Panc1 (cell line): ENCODE results near the gene ASH1L. TPM values are rescaled to one million over a fixed set of nuclear protein-coding genes. Genes with fewer than 3 reads are reported as not detected.

Source experiments
- ATAC-seq: fragments of 200-7000 bp; cut with Tn5 transposase; 2 replicates; pipeline ENCODE4 v1.9.1; 2020; ENCODE audit warnings: mild to moderate bottlenecking, moderate library complexity
- BruUV-seq: library from RNA; stranded (reverse); fragments of 400-500 nt; replicated peaks from 2 replicates; lab custom pipeline; 2021; lab: Mats Ljungman, UMichigan
- CTCF ChIA-PET: fragments of 300-600 bp; sonication (Branson Sonifier 250); formaldehyde crosslinking; loops from one replicate; lab custom pipeline; 2022; ENCODE audit warnings: antibody characterized with exemption; lab: Charles Lee
- POLR2A ChIA-PET: fragments of 300-600 bp; sonication (Branson Sonifier 250); formaldehyde crosslinking; loops from one replicate; lab custom pipeline; 2022; ENCODE audit warnings: antibody characterized with exemption; lab: Charles Lee
- DNase-seq: peaks from one replicate; pipeline ENCODE4 v3.0.0-alpha.2; 2010; ENCODE audit warnings: low read depth, low spot score
- H3K27ac ChIP-seq: 2 replicates; pipeline ENCODE4 v1.5.1; 2011; ENCODE audit warnings: mild to moderate bottlenecking, low read length, inconsistent platforms
- H3K27me3 ChIP-seq: fragments of 200-500 bp; sonication (Bioruptor generic); 2 replicates; pipeline ENCODE4 v1.6.0; 2014; ENCODE audit warnings: low read length, inconsistent platforms; ENCODE audit not compliant: control insufficient read depth, insufficient read depth
- H3K36me3 ChIP-seq: fragments of 200-500 bp; sonication (Bioruptor generic); 2 replicates; pipeline ENCODE4 v1.5.1; 2014; ENCODE audit warnings: inconsistent platforms, mild to moderate bottlenecking, low read length, moderate library complexity; ENCODE audit not compliant: control insufficient read depth, insufficient read depth
- H3K4me1 ChIP-seq: 2 replicates; pipeline ENCODE4 v1.5.1; 2011; ENCODE audit warnings: inconsistent platforms, mild to moderate bottlenecking, low read length, moderate library complexity; ENCODE audit not compliant: control insufficient read depth, insufficient read depth
- H3K4me3 ChIP-seq, 2 experiments: 2 replicates each; pipeline ENCODE4 v1.5.1; 2011 to 2012; ENCODE audit warnings: low read depth in 2 of 2, low read length in 2 of 2, mild to moderate bottlenecking in 2 of 2, inconsistent platforms in 1 of 2, moderate library complexity in 1 of 2
- H3K9me3 ChIP-seq: fragments of 200-500 bp; sonication (Bioruptor generic); 2 replicates; pipeline ENCODE4 v1.5.1; 2014; ENCODE audit warnings: low read depth, mild to moderate bottlenecking, inconsistent platforms, low read length, moderate library complexity; ENCODE audit not compliant: control insufficient read depth, insufficient read depth
- CTCF ChIP-seq: fragments of 450-650 bp; IDR thresholded peaks from 2 replicates; pipeline ENCODE4 v1.5.1; 2017; ENCODE audit warnings: mild to moderate bottlenecking
- POLR2AphosphoS5 ChIP-seq: IDR thresholded peaks from 2 replicates; pipeline ENCODE4 v1.6.1; 2012; ENCODE audit warnings: mild to moderate bottlenecking, low read depth, low read length, moderate library complexity
- REST ChIP-seq, 2 experiments: IDR thresholded peaks; 2 replicates each; pipeline ENCODE4 v1.6.1; 2011 to 2012; ENCODE audit warnings: low read depth in 2 of 2, control low read depth in 1 of 2, low read length in 1 of 2, mild to moderate bottlenecking in 1 of 2, moderate library complexity in 1 of 2; ENCODE audit not compliant: insufficient read depth in 1 of 2
- SIN3A ChIP-seq: IDR thresholded peaks from 2 replicates; pipeline ENCODE4 v1.6.1; 2012; ENCODE audit warnings: low read depth, mild to moderate bottlenecking, low read length, moderate library complexity, borderline replicate concordance; ENCODE audit not compliant: insufficient read depth
- TCF7L2 ChIP-seq: IDR thresholded peaks from 2 replicates; pipeline ENCODE4 v1.6.1; 2011; ENCODE audit warnings: mild to moderate bottlenecking, low read depth, low read length, inconsistent platforms
- in situ Hi-C: cut with HindIII; loops from 2 replicates; pipeline ENCODE4 v1.10.0; 2016; ENCODE audit warnings: low sequenced_read_pairs, low pct_unique_long_range_greater_than_20kb
- intact Hi-C: fragments of 100-400 bp; cut with micrococcal nuclease; formaldehyde crosslinking; loops from one replicate; pipeline ENCODE4 v1.10.0; 2022; ENCODE audit not compliant: unreplicated experiment
- total RNA-seq: library from RNA; stranded (reverse); gene quantifications from one replicate; pipeline ENCODE4 v1.2.1, GENCODE V29; 2021; ENCODE audit not compliant: unreplicated experiment

ASH1L gene
- total RNA-seq, 1 experiment from 2014 or later = 40.9 TPM

GRCh38 chr1:155518484-155518883, 44.1 kb downstream of the ASH1L start:
- ChIA-PET CTCF (no interaction called here), POLR2A (interaction anchor here (0.9 kb wide), 1 partner anchor 86 kb away, joined by 3 read pairs; no protein-coding TSS in a partner anchor)
- Histone ChIP-seq H3K4me1 (no peaks in the 10 kb centered on the region), H3K4me3 (no peak overlapping the region), H3K36me3 (no peaks in the 10 kb centered on the region), H3K27ac (no peak overlapping the region), H3K9me3 (no peaks in the 10 kb centered on the region), H3K27me3 (no peaks in the 10 kb centered on the region)
- no peak for ATAC-seq
- in situ Hi-C loops = no loop called here
- TF ChIP-seq REST (IDR thresholded peaks at IDR 0.05; ENCODE audit: insufficient read depth in 1 of 2, low read depth in 2 of 2, low read length in 1 of 2) = no peak
- no peak for TF ChIP-seq CTCF
- TF ChIP-seq SIN3A = no peak
- TF ChIP-seq POLR2AphosphoS5 = no peak
- TF ChIP-seq TCF7L2 = no peak
- intact Hi-C loops = no loop called here
- no TSS peak for BruUV-seq
- no peak for DNase-seq

GRCh38 chr1:155514582-155515187, 47.9 kb downstream of the ASH1L start:
- no peaks in the 10 kb centered on the region for H3K9me3 ChIP-seq
- in situ Hi-C loops = no loop called here
- intact Hi-C loops = no loop called here
- no peaks in the 10 kb centered on the region for H3K4me1 ChIP-seq
- TF ChIP-seq SIN3A = no peak
- no peaks in the 10 kb centered on the region for H3K27me3 ChIP-seq
- ATAC-seq (no peak), DNase-seq (no peak)
- H3K27ac ChIP-seq = no peak overlapping the region
- H3K36me3 ChIP-seq = no peaks in the 10 kb centered on the region
- H3K4me3 ChIP-seq = no peak overlapping the region
- no TSS peak for BruUV-seq
- ChIA-PET POLR2A (no interaction called here), CTCF (no interaction called here)

- no peaks in the 10 kb centered on the region for H3K27me3 ChIP-seq
- intact Hi-C loops = no loop called here
- ATAC-seq (no peak), DNase-seq (no peak)
- POLR2A ChIA-PET = no interaction called here
- H3K9me3 ChIP-seq = no peaks in the 10 kb centered on the region
- in situ Hi-C loops = no loop called here
- H3K4me3 ChIP-seq = no peak overlapping the region
- no peaks in the 10 kb centered on the region for H3K4me1 ChIP-seq
- no peak for TF ChIP-seq POLR2AphosphoS5
- TF ChIP-seq REST (IDR thresholded peaks at IDR 0.05; ENCODE audit: insufficient read depth in 1 of 2, low read depth in 2 of 2, low read length in 1 of 2) = no peak
- TF ChIP-seq TCF7L2 = no peak
- TF ChIP-seq CTCF = no peak
- no peak for TF ChIP-seq SIN3A
- H3K36me3 ChIP-seq = no peaks in the 10 kb centered on the region
- no peak overlapping the region for H3K27ac ChIP-seq
- CTCF ChIA-PET = interaction anchor here (0.6 to 0.8 kb wide), 4 partner anchors 9 to 192 kb away, joined by 3 to 10 read pairs (median 4); no protein-coding TSS in a partner anchor
- no TSS peak for BruUV-seq
These were observed 49.2 kb downstream of the ASH1L start for GRCh38 chr1:155513300-155513916.
